SK-N-MC (cell line): ENCODE data around the gene KCTD11.
"Not testable (repeated sequence)": the region's sequence is repeated elsewhere in the genome, so short reads cannot be mapped to it uniquely, and the experiment has no call there.

Source experiments
- DNase-seq: peaks from one replicate; pipeline ENCODE4 v3.0.0-alpha.2; 2011; ENCODE audit warnings: low read depth, low spot score
- H3K27ac ChIP-seq: fragments of 200-600 bp; sonication (generic); 2 replicates; pipeline ENCODE4 v1.5.1; 2016; ENCODE audit warnings: mixed run types
- H3K36me3 ChIP-seq: fragments of 200-600 bp; sonication (generic); 2 replicates; pipeline ENCODE4 v1.6.1; 2017; ENCODE audit warnings: antibody characterized with exemption, low read length, mixed read lengths; ENCODE audit not compliant: insufficient read depth
- H3K4me3 ChIP-seq: fragments of 200-600 bp; sonication (generic); 2 replicates; pipeline ENCODE4 v1.5.1; 2016
- H3K9ac ChIP-seq: fragments of 200-600 bp; sonication (generic); 2 replicates; pipeline ENCODE4 v1.8.0; 2017; ENCODE audit warnings: mixed run types, mixed read lengths; ENCODE audit not compliant: insufficient read length
- H3K9me3 ChIP-seq: fragments of 200-600 bp; sonication (generic); 2 replicates; pipeline ENCODE4 v1.6.1; 2017; ENCODE audit warnings: low read depth, mild to moderate bottlenecking, antibody characterized with exemption, low read length, moderate library complexity, mixed read lengths
- EZH2 ChIP-seq: fragments of 200-600 bp; sonication (generic); IDR thresholded peaks from one replicate; pipeline ENCODE4 v1.6.1; 2017; ENCODE audit warnings: antibody characterized with exemption
- FOXP2 ChIP-seq: optimal IDR thresholded peaks from 2 replicates; pipeline ENCODE3; 2011; ENCODE audit warnings: mild to moderate bottlenecking, moderate library complexity; ENCODE audit not compliant: insufficient read depth; ENCODE audit errors: extremely low read length, control extremely low read depth
- POLR2AphosphoS5 ChIP-seq: IDR thresholded peaks from 2 replicates; pipeline ENCODE4 v1.6.1; 2012; ENCODE audit warnings: mild to moderate bottlenecking, low read depth, low read length, borderline replicate concordance

Gene KCTD11

GRCh38 chr17:7327501-7327900, 24.5 kb upstream of the KCTD11 start:
- H3K9ac ChIP-seq, result no peak overlapping the region
- no peak overlapping the region for H3K4me3 ChIP-seq
- H3K27ac ChIP-seq, result no peak overlapping the region
- TF ChIP-seq FOXP2 (no peak), EZH2 (no peak), POLR2AphosphoS5 (no peak)
- DNase-seq, result no peak
- no peaks in the 10 kb centered on the region for H3K9me3 ChIP-seq
- H3K36me3 ChIP-seq, result peaks cover 27% of the 10 kb centered on the region; the same call in 1 of the 2 replicates

- peak overlapping the region; percentile 82 for H3K9ac ChIP-seq
- H3K36me3 ChIP-seq, result peaks cover 22% of the 10 kb centered on the region; the same call in 1 of the 2 replicates
- H3K9me3 ChIP-seq, result no peaks in the 10 kb centered on the region
- no peak overlapping the region for H3K27ac ChIP-seq
- TF ChIP-seq EZH2 (no peak), POLR2AphosphoS5 (no peak), FOXP2 (no peak)
- peak overlapping the region; percentile 87 for H3K4me3 ChIP-seq
- DNase-seq, result no peak
Measured at GRCh38 chr17:7328009-7328408, 24.0 kb upstream of the KCTD11 start.

GRCh38 chr17:7328840-7329373, 23.1 kb upstream of the KCTD11 start, which contains the start of gene NEURL4:
NEURL4 (minus strand) TSS chr17:7329335; CDS start chr17:7329312, 23 bp downstream.
- peak within 1 kb of the TSS; percentile 82 for H3K9ac ChIP-seq
- DNase-seq, result no peak
- TF ChIP-seq POLR2AphosphoS5 (no peak), EZH2 (no peak), FOXP2 (no peak)

DNA sequence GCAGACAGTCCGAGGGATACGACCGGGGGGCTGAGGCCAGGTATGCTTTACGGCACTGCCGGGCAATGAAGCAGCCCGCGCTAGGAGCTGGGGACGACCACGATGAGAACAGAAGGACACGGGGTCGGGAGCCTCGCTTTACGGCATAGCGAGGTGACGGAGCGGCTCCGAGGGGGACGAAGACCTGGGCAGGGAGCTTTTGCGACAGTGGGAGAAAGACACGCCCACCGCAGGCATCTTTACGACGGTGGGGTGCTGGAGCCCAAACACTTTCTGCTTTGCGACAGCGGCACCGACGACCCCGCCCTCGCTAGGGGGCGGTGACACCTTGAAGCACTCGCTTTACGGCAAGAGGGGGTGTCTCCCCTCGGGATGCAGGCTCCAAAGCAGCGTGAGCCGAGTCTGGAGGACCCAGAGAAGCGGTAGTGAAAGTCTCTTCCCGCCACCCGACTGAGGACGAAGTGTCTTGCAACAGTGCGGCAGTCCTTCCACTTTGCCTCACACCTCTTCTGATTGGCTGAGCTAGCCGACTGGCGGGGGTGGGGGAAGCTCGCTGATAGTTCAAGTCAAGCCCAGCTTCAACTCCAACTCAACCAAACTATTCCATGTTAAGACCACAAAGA, 22.5 kb upstream of the KCTD11 start:
- H3K36me3 ChIP-seq, result peaks cover 8% of the 10 kb centered on the region; the same call in 1 of the 2 replicates
- TF ChIP-seq EZH2 (no peak), POLR2AphosphoS5 (peak; percentile 80), FOXP2 (no peak)
- peak overlapping the region; percentile 87 for H3K4me3 ChIP-seq
- H3K9ac ChIP-seq, result peak overlapping the region; percentile 82
- DNase-seq, result peak; percentile 89
- peak overlapping the region; percentile 90 for H3K27ac ChIP-seq
- no peaks in the 10 kb centered on the region for H3K9me3 ChIP-seq

More at GRCh38 chr17:7328840-7329373, 23.1 kb upstream of the KCTD11 start, which contains the start of gene NEURL4:
- Histone ChIP-seq H3K4me3 (peak within 1 kb of the TSS; percentile 87), H3K27ac (peak within 1 kb of the TSS; percentile 90), H3K9me3 (no peaks in the 10 kb centered on the region), H3K36me3 (peaks cover 13% of the 10 kb centered on the region; the same call in 1 of the 2 replicates)

DNA sequence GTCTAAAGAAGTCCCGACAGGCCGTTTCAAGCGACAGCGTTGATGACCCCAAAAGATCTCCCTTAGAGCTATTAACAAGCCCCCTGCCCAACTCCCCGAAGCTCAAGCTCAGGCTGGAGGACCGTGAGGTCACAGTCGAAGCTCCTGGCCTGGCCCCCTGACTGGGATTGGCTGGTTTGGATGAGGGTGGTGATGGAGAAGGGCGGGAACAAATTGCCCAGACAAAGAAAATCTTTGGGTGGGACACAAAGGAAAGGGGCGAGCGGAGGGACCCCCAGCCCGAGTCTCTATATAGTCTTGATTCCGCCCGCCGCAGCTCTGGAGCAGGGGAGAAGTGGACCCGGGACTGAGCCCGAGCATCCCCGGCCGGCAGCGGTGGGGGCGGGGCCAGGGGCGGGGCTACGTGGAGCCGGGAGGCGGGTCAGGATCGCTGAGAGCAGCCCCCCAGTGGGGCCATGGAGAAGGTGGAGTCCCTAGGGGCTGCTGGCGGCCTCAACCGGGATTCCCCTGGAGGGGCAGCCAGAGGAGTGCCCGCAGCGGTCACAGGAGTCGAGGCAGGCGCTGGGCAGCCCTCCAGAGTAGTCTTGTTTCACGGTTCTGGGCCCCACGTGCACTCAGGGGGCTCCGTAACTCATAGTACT, 21.8 kb upstream of the KCTD11 start:
- no peaks in the 10 kb centered on the region for H3K9me3 ChIP-seq
- no peak for DNase-seq
- H3K9ac ChIP-seq, result peak overlapping the region; percentile 82
- H3K27ac ChIP-seq, result peak overlapping the region; percentile 90
- peaks cover 4% of the 10 kb centered on the region; the same call in 1 of the 2 replicates for H3K36me3 ChIP-seq
- no peak for TF ChIP-seq FOXP2
- no peak for TF ChIP-seq EZH2
- TF ChIP-seq POLR2AphosphoS5, result no peak
- peak overlapping the region; percentile 87 for H3K4me3 ChIP-seq

- TF ChIP-seq POLR2AphosphoS5 (no peak), EZH2 (no peak), FOXP2 (no peak)
- peaks cover 4% of the 10 kb centered on the region; the same call in 1 of the 2 replicates for H3K36me3 ChIP-seq
- no peak for DNase-seq
- no peaks in the 10 kb centered on the region for H3K9me3 ChIP-seq
- H3K9ac ChIP-seq, result peak overlapping the region; percentile 54
- H3K27ac ChIP-seq, result peak overlapping the region; percentile 69
- H3K4me3 ChIP-seq, result peak overlapping the region; percentile 87
Measured at GRCh38 chr17:7330638-7331015, 21.3 kb upstream of the KCTD11 start.

- DNase-seq, result no peak
- H3K9me3 ChIP-seq, result no peaks in the 10 kb centered on the region
- no peak for TF ChIP-seq POLR2AphosphoS5
- no peak for TF ChIP-seq EZH2
- no peak for TF ChIP-seq FOXP2
- no peak overlapping the region for H3K4me3 ChIP-seq
- no peak overlapping the region for H3K27ac ChIP-seq
- no peaks in the 10 kb centered on the region for H3K36me3 ChIP-seq
- H3K9ac ChIP-seq, result no peak overlapping the region
Measured at GRCh38 chr17:7332111-7332510, 19.9 kb upstream of the KCTD11 start.

DNA sequence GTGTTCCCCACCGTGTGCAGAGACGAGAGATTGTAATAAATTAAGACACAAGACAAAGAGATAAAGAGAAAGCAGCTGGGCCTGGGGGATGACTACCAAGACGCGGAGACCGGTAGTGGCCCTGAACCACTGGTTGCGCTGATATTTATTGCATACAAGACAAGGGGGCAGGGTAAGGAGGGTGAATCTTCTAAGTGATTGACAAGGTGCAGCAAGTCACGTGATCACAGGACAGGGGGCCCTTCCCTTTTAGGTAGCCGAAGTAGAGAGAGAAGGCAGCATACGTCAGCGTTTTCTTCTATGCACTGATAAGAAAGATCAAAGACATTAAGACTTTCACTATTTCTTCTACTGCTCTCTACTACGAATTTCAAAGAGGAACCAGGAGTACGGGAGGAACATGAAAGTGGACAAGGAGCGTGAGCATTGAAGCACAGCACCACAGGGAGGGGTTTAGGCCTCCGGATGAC, 19.3 kb upstream of the KCTD11 start:
- H3K36me3 ChIP-seq, DNase-seq, H3K9ac ChIP-seq, H3K4me3 ChIP-seq, H3K27ac ChIP-seq, H3K9me3 ChIP-seq: not testable (repeated sequence)
